Uterus (tissue), 4 donors: ENCODE measurements around the gene F3. TPM values are rescaled to one million over a fixed set of nuclear protein-coding genes. Genes with fewer than 3 reads are reported as not detected.

ENCODE experiments used
- DNase-seq, 2 donors: peaks; one replicate each; pipeline ENCODE4 v3.0.0-alpha.2; 2019 to 2020
- H3K27ac ChIP-seq, 2 donors: fragments of 200-600 bp; sonication (generic); 1 replicate in 1 of 2; 2 replicates in 1 of 2; pipeline ENCODE4 v1.5.1; 2016 to 2018
- H3K27me3 ChIP-seq, 2 donors: fragments of 200-600 bp; sonication (generic); one replicate each; pipeline ENCODE4 v1.5.1; 2018 to 2019; ENCODE audit warnings: control low read depth in 1 of 2
- H3K36me3 ChIP-seq, 2 donors: fragments of 200-600 bp; sonication (generic); one replicate each; pipeline ENCODE4 v1.5.1; 2019; ENCODE audit warnings: control low read depth in 1 of 2
- H3K4me1 ChIP-seq, 2 donors: fragments of 200-600 bp; sonication (generic); one replicate each; pipeline ENCODE4 v1.5.1; 2018 to 2019; ENCODE audit warnings: control low read depth in 1 of 2
- H3K4me3 ChIP-seq, 2 donors: fragments of 200-600 bp; sonication (generic); 1 replicate in 1 of 2; 2 replicates in 1 of 2; pipeline ENCODE4 v1.5.1; 2018 to 2019; ENCODE audit warnings: mild to moderate bottlenecking in 1 of 2
- H3K9me3 ChIP-seq, 2 donors: fragments of 200-600 bp; sonication (generic); one replicate each; pipeline ENCODE4 v1.5.1; 2019; ENCODE audit warnings: control low read depth in 1 of 2
- POLR2A ChIP-seq, 2 donors: fragments of 450-650 bp; IDR thresholded peaks; one replicate each; pipeline ENCODE4 v1.6.1; 2016; ENCODE audit warnings: antibody characterized with exemption in 2 of 2, mild to moderate bottlenecking in 1 of 2, moderate library complexity in 1 of 2
- intact Hi-C: fragments of 100-400 bp; cut with DNase I; formaldehyde crosslinking; loops from one replicate; pipeline ENCODE4 v1.15.1; 2023; ENCODE audit warnings: low total_unique reads
- total RNA-seq, 4 donors: library from RNA; depleted of rRNA in 3 of 4; stranded (reverse); fragments of >200 nt in 3 of 4; gene quantifications; one replicate each; pipeline versions ENCODE4 v1.1.0 to v1.2.4, GENCODE V29; 2014 to 2023
- TF ChIP-seq, protein P1 (sequence below), 4 experiments: fragments of 200-600 bp in 2 of 4; fragments of 450-650 bp in 2 of 4; sonication (generic) in 2 of 4; IDR thresholded peaks; one replicate each; pipeline ENCODE4 v1.5.1; 2016 to 2019; ENCODE audit warnings: antibody characterized with exemption in 4 of 4, mild to moderate bottlenecking in 2 of 4, moderate library complexity in 1 of 4
- donor health status: DM: yes; HTN: yes; CAD: no.

F3 gene
- total RNA-seq, 4 donors from 2014 or later, result 5.9 to 85.6 (median 40.9) TPM

- Histone ChIP-seq H3K4me1 (no peaks in the 10 kb centered on the region), H3K4me3 (no peak overlapping the region), H3K27ac (no peak overlapping the region), H3K27me3 (no peaks in the 10 kb centered on the region), H3K9me3 (no peaks in the 10 kb centered on the region), H3K36me3 (no peaks in the 10 kb centered on the region)
- no peak for DNase-seq
- intact Hi-C loops, result no loop called here
- TF ChIP-seq, protein P1, sequence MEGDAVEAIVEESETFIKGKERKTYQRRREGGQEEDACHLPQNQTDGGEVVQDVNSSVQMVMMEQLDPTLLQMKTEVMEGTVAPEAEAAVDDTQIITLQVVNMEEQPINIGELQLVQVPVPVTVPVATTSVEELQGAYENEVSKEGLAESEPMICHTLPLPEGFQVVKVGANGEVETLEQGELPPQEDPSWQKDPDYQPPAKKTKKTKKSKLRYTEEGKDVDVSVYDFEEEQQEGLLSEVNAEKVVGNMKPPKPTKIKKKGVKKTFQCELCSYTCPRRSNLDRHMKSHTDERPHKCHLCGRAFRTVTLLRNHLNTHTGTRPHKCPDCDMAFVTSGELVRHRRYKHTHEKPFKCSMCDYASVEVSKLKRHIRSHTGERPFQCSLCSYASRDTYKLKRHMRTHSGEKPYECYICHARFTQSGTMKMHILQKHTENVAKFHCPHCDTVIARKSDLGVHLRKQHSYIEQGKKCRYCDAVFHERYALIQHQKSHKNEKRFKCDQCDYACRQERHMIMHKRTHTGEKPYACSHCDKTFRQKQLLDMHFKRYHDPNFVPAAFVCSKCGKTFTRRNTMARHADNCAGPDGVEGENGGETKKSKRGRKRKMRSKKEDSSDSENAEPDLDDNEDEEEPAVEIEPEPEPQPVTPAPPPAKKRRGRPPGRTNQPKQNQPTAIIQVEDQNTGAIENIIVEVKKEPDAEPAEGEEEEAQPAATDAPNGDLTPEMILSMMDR (IDR thresholded peaks at IDR 0.05), result peak in 3 of 4 experiments; percentile 34 to 43 (median 37)
- no peak for TF ChIP-seq POLR2A (IDR thresholded peaks at IDR 0.05)
Observed at GRCh38 chr1:94514095-94514727, 27.3 kb downstream of the F3 start.

DNA sequence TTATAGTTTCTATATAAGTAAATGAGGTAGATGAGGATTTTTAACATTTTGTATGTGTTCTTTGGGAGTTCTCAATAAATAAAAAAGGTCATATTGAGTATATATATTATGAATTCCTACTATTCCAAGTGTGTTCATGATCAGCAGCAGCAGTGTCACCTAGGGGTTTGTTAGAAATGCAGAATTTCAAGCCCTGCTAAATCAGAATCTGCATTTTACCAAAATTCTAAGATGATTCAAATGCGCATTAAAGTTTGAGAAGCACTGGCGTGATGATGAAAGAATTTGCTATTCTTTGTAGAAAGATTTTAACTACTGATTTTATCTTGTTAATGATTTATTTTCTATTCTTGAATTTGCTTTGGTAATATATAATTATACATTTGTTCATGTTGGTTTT, 28.7 kb downstream of the F3 start:
- H3K27me3 ChIP-seq, result no peaks in the 10 kb centered on the region

DNA sequence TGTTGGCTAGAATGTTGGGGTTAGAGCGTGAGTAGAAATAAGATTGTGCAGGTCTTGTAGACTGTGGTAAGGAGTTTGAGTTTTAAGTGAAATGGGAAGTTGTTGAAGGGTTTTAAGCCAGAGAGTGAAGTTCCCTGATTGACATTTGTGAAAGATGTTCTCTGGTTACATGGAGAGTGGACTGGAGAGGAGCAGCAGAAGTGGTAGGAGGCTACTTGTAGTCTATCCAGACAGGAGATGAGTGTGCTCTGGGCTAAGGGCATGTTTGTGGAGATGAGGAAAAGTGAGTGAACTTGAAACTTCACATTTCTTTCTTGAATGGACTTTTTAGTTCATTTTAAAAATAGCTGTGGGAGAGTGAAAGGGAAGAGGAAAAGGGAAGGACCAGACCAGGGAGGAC, 37.0 kb downstream of the F3 start:
- Histone ChIP-seq H3K27ac (no peak overlapping the region), H3K4me1 (no peaks in the 10 kb centered on the region), H3K27me3 (no peaks in the 10 kb centered on the region), H3K4me3 (no peak overlapping the region), H3K36me3 (no peaks in the 10 kb centered on the region), H3K9me3 (no peaks in the 10 kb centered on the region)
- TF ChIP-seq, protein P1 (IDR thresholded peaks at IDR 0.05), result no peak
- no peak for TF ChIP-seq POLR2A (IDR thresholded peaks at IDR 0.05)
- intact Hi-C loops, result no loop called here
- DNase-seq, result no peak

More for the DNA sequence above, 28.7 kb downstream of the F3 start:
- Histone ChIP-seq H3K27ac (no peak overlapping the region), H3K36me3 (no peaks in the 10 kb centered on the region), H3K4me3 (no peak overlapping the region), H3K4me1 (no peaks in the 10 kb centered on the region), H3K9me3 (no peaks in the 10 kb centered on the region)
- intact Hi-C loops, result no loop called here
- no peak for DNase-seq
- TF ChIP-seq POLR2A (IDR thresholded peaks at IDR 0.05), result no peak
- TF ChIP-seq, protein P1 (IDR thresholded peaks at IDR 0.05), result no peak

GRCh38 chr1:94503153-94503552, 38.4 kb downstream of the F3 start:
- no peaks in the 10 kb centered on the region for H3K36me3 ChIP-seq
- H3K4me3 ChIP-seq, result no peak overlapping the region
- H3K27ac ChIP-seq, result no peak overlapping the region
- TF ChIP-seq, protein P1 (IDR thresholded peaks at IDR 0.05), result no peak
- TF ChIP-seq POLR2A (IDR thresholded peaks at IDR 0.05), result no peak
- no peaks in the 10 kb centered on the region for H3K9me3 ChIP-seq
- DNase-seq, result no peak
- intact Hi-C loops, result no loop called here
- no peaks in the 10 kb centered on the region for H3K4me1 ChIP-seq
- no peaks in the 10 kb centered on the region for H3K27me3 ChIP-seq

- no peak for DNase-seq
- H3K27ac ChIP-seq, result no peak overlapping the region
- H3K9me3 ChIP-seq, result no peaks in the 10 kb centered on the region
- H3K36me3 ChIP-seq, result no peaks in the 10 kb centered on the region
- no peak overlapping the region for H3K4me3 ChIP-seq
- no peaks in the 10 kb centered on the region for H3K4me1 ChIP-seq
- TF ChIP-seq, protein P1 (IDR thresholded peaks at IDR 0.05), result no peak
- no peak for TF ChIP-seq POLR2A (IDR thresholded peaks at IDR 0.05)
- intact Hi-C loops, result no loop called here
- no peaks in the 10 kb centered on the region for H3K27me3 ChIP-seq
Observed at GRCh38 chr1:94501935-94502334, 39.6 kb downstream of the F3 start.
